Calu3 (cell line): Measurements from ENCODE around the gene DDX60. TPM values are rescaled to one million over a fixed set of nuclear protein-coding genes. Genes with fewer than 3 reads are reported as not detected.

ENCODE experiments used
- BruUV-seq: library from RNA; stranded (reverse); fragments of 400-500 nt; replicated peaks from 2 replicates; lab custom pipeline; 2021; lab: Mats Ljungman, UMichigan
- CTCF ChIA-PET: fragments of 300-600 bp; sonication (Branson Sonifier 250); formaldehyde crosslinking; loops from one replicate; lab custom pipeline; 2022; ENCODE audit warnings: antibody characterized with exemption; lab: Charles Lee
- DNase-seq: peaks from one replicate; pipeline ENCODE4 v3.0.0; 2022
- H3K27ac Mint-ChIP-seq: one replicate; pipeline ENCODE4 v1.8.0; 2022; ENCODE audit warnings: mixed read lengths; ENCODE audit not compliant: unreplicated experiment
- H3K27me3 Mint-ChIP-seq: one replicate; pipeline ENCODE4 v1.8.0; 2022; ENCODE audit warnings: mixed read lengths; ENCODE audit not compliant: unreplicated experiment
- H3K36me3 Mint-ChIP-seq: one replicate; pipeline ENCODE4 v1.8.0; 2022; ENCODE audit warnings: mild to moderate bottlenecking, moderate library complexity, mixed read lengths; ENCODE audit not compliant: insufficient read depth, unreplicated experiment
- H3K4me1 Mint-ChIP-seq: one replicate; pipeline ENCODE4 v1.8.0; 2022; ENCODE audit warnings: mild to moderate bottlenecking, low read depth, mixed read lengths; ENCODE audit not compliant: unreplicated experiment
- H3K4me3 Mint-ChIP-seq: one replicate; pipeline ENCODE4 v1.8.0; 2022; ENCODE audit warnings: mild to moderate bottlenecking, low read depth, moderate library complexity, mixed read lengths; ENCODE audit not compliant: unreplicated experiment
- H3K9me3 Mint-ChIP-seq: one replicate; pipeline ENCODE4 v1.8.0; 2022; ENCODE audit warnings: low read depth, mixed read lengths; ENCODE audit not compliant: unreplicated experiment
- intact Hi-C: fragments of 100-400 bp; cut with micrococcal nuclease; formaldehyde crosslinking; loops from one replicate; pipeline ENCODE4 v1.10.0; 2022; ENCODE audit not compliant: unreplicated experiment
- total RNA-seq: library from RNA; stranded (reverse); gene quantifications from 2 replicates; pipeline ENCODE4 v1.2.3, GENCODE V29; 2022
- TF ChIP-seq, protein P1 (sequence below): fragments of 200-600 bp; IDR thresholded peaks from one replicate; pipeline ENCODE4 v1.8.0; 2022; ENCODE audit warnings: antibody characterized with exemption; ENCODE audit not compliant: unreplicated experiment

The DDX60 gene
- total RNA-seq, 1 experiment from 2014 or later, result 66.5 TPM

DNA sequence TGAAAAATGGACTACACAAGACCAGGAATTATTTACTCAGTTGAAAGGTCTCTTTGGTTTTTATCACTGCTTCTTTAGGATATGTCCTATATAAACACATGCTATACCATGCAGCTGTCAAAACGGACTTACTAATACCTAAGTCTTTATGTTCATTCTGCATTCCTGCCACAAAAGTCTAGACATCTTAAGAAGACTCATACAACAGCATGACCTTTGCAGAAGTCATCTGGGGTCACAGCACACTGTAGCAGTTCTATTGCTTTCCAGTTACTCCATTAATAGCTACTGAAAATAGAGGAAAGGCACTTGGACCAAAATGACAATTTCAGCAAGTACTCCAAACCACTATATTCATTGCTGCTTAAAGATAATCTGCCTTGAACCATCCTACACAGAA, 53.2 kb downstream of the DDX60 start:
- CTCF ChIA-PET, result no interaction called here
- BruUV-seq, result no TSS peak

DNA sequence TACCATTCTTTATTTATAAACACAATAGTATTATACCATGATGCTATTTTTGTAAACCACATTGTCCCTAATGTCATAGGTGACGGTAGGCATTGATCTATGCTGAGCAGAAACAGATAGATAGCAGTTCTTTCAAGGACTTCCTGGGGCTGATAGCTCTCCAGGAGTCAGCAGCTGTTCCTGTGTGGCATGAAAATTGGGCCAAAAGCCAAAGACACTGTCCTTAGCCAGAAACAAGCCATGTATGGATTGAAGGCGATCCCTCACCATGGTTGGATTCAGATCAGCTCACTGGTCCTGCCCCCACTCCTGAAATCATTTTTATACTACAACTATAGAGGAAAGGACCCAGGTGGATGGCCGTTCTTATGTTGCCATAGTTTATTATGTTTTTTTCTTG, 53.6 kb downstream of the DDX60 start:
- H3K36me3 Mint-ChIP-seq, result no peaks in the 10 kb centered on the region
- CTCF ChIA-PET, result no interaction called here
- no peak overlapping the region for H3K27ac Mint-ChIP-seq
- DNase-seq, result no peak
- TF ChIP-seq, protein P1, sequence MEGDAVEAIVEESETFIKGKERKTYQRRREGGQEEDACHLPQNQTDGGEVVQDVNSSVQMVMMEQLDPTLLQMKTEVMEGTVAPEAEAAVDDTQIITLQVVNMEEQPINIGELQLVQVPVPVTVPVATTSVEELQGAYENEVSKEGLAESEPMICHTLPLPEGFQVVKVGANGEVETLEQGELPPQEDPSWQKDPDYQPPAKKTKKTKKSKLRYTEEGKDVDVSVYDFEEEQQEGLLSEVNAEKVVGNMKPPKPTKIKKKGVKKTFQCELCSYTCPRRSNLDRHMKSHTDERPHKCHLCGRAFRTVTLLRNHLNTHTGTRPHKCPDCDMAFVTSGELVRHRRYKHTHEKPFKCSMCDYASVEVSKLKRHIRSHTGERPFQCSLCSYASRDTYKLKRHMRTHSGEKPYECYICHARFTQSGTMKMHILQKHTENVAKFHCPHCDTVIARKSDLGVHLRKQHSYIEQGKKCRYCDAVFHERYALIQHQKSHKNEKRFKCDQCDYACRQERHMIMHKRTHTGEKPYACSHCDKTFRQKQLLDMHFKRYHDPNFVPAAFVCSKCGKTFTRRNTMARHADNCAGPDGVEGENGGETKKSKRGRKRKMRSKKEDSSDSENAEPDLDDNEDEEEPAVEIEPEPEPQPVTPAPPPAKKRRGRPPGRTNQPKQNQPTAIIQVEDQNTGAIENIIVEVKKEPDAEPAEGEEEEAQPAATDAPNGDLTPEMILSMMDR, result no peak
- no TSS peak for BruUV-seq
- H3K9me3 Mint-ChIP-seq, result no peaks in the 10 kb centered on the region
- intact Hi-C loops, result no loop called here
- no peaks in the 10 kb centered on the region for H3K27me3 Mint-ChIP-seq
- H3K4me3 Mint-ChIP-seq, result no peak overlapping the region
- no peaks in the 10 kb centered on the region for H3K4me1 Mint-ChIP-seq

More for the DNA sequence above, 53.2 kb downstream of the DDX60 start:
- Mint-ChIP-seq H3K27me3 (no peaks in the 10 kb centered on the region), H3K27ac (no peak overlapping the region), H3K36me3 (no peaks in the 10 kb centered on the region), H3K4me1 (no peaks in the 10 kb centered on the region), H3K9me3 (no peaks in the 10 kb centered on the region), H3K4me3 (no peak overlapping the region)
- intact Hi-C loops, result no loop called here
- no peak for DNase-seq
- TF ChIP-seq, protein P1, result no peak

DNA sequence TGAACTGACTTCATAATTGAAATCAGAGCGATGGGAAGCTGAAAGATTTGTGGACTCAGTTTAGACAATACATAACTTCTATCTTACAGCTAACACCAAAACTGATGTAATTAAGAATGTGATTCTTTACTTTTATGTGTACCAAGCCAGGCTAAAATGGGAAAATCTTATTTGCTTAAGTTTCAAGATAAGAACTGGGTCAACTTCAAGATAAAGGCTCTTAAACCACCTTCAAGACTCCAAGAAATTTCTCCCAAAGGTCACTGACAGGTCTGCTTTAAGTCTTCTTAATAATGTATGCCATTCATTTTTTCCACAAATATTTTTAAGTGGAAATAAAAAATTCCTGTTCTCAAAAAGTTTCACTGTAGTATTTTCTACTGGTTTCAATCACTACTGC, 55.5 kb downstream of the DDX60 start:
- no peak overlapping the region for H3K27ac Mint-ChIP-seq
- no peak for DNase-seq
- no peaks in the 10 kb centered on the region for H3K27me3 Mint-ChIP-seq
- no peaks in the 10 kb centered on the region for H3K9me3 Mint-ChIP-seq
- H3K4me1 Mint-ChIP-seq, result no peaks in the 10 kb centered on the region
- intact Hi-C loops, result no loop called here
- BruUV-seq, result no TSS peak
- no peaks in the 10 kb centered on the region for H3K36me3 Mint-ChIP-seq
- TF ChIP-seq, protein P1, result no peak
- CTCF ChIA-PET, result no interaction called here
- no peak overlapping the region for H3K4me3 Mint-ChIP-seq

DNA sequence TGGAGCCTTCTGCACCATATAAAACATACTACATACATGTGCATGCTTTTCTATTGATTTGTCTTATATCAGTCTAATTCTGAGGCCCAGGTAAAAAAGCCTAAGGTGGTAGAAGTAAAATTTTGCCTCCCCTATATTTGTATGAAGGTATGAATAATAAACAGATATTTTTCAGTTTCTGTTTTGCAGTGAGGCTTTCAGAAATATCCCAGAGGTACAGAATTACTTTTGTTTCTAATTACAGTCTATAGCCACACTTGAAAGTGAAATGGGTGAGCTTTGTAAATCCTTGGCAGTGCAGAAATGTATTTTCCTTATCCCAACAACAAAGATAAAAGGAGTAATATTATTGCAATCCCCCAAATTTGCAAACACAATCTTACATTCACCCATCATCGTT, 59.5 kb downstream of the DDX60 start:
- no peak for DNase-seq
- BruUV-seq, result no TSS peak
- no peaks in the 10 kb centered on the region for H3K27me3 Mint-ChIP-seq
- H3K4me1 Mint-ChIP-seq, result no peaks in the 10 kb centered on the region
- TF ChIP-seq, protein P1, result no peak
- H3K4me3 Mint-ChIP-seq, result no peak overlapping the region
- H3K9me3 Mint-ChIP-seq, result no peaks in the 10 kb centered on the region
- H3K27ac Mint-ChIP-seq, result no peak overlapping the region
- H3K36me3 Mint-ChIP-seq, result no peaks in the 10 kb centered on the region
- intact Hi-C loops, result no loop called here
- CTCF ChIA-PET, result no interaction called here
